ENCODE data around the gene SETDB2.

SETDB2 gene

DNA sequence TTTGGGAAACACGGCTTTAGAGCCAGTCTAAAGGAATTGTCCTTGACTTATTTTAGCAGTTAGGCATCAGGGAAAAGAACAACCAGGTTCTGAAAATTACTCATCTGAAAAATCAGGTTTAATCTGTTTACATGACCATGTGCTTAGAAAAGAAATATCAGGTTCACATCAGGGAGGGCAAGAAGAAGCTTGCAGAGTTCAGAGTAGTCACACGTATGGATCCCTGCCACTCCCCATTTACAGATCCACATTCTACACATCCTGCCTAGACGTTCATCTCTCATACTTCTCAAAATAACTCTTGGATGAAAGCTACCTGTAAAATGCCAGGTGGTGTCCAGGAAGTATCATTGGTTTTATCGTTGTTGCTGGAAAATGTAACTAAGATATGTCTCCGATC, 37.7 kb downstream of the SETDB2 start:
- no peak for DNase-seq

- no peak for DNase-seq
Measured at GRCh38 chr13:49488563-49488962, 44.5 kb downstream of the SETDB2 start.

DNA sequence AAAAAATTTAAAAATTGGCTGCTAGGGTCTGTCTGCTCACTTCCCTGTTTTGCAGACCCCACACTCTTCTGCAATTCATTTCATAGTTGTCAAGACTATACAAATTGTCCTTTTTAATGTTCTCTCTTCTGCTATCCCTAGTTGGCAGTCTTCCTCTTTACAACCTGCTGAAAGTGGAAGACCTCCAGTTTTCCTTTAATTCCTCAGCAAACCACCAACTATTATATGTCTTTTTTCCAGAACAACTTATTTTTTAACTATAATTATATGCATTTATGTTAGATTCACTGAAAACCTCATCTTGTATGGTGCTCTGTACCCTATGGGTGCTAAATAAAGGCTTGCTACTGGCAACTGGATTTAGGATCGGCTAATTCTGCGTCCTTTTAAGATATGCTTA, 50.6 kb downstream of the SETDB2 start:
- DNase-seq = no peak

DNA sequence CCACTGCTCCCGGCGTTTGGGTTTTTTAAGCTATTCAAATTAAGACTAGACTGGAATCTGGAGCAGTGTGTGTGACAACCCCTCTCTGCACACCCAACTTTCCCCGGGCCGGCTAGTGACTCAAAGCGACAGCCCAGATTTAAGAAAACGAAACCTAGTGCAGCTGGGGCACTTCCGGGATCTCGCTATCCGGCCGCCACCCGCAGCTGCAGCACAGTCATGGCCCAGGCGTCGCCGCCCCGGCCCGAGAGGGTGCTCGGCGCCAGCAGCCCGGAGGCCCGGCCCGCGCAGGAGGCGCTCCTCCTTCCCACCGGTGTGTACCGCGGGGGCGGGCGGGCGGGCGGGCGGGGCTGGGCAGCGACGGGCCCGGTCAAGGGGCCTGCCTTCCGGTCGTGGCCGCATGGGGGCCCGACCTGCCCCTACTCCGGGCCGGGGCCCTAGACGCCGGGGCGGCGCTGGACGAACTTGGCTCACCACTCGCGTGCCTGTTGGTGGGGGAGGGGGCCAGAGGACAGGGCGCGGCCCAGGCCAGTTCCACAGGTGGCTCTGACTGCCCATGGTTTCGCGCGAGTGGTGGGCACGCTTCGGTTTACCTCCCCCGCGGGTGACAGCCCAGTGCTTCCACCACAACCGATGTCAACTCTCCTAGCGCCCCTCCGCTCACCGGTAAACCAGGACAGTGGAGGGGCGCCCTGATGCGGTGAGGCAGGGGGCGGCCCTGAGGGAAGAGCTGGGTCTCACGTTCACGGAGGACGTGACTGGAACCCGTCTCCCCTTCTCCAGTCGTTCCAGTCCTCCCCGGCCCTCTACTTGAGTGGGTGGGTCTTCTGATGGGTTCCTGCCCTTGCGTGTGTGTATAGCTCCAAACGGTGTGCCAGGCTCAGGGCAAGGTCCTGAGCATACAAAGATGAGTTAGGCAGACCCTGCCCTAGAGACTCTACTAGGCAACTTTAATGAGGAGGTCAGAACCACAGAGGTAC, 52.0 kb downstream of the SETDB2 start, which contains the start of gene PHF11:
TSS of gene PHF11 (plus strand) at position 171 of the 980 bp plus-strand sequence. CDS start at position 220, 49 bp downstream.
- peak; percentile 88 for DNase-seq

- peak; percentile 74 for DNase-seq
Measured at GRCh38 chr13:49496837-49497236, 52.8 kb downstream of the SETDB2 start.

- DNase-seq = peak; percentile 36
Measured at GRCh38 chr13:49497272-49497671, 53.2 kb downstream of the SETDB2 start.

DNA sequence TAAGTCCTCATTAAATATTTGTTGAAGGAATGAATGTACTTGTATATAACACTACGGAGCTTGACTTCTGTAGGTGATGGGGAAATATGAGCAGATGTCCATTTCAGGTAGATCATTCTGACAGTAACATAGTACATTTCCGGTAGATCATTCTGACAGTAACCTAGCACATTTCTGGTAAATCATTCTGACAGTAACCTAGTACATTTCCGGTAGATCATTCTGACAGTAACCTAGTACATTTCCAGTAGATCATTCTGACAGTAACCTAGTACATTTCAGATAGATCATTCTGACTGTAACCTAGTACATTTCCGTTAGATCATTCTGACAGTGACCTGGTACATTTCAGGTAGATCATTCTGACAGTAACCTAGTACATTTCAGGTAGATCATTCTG, 54.1 kb downstream of the SETDB2 start:
- no peak for DNase-seq

DNA sequence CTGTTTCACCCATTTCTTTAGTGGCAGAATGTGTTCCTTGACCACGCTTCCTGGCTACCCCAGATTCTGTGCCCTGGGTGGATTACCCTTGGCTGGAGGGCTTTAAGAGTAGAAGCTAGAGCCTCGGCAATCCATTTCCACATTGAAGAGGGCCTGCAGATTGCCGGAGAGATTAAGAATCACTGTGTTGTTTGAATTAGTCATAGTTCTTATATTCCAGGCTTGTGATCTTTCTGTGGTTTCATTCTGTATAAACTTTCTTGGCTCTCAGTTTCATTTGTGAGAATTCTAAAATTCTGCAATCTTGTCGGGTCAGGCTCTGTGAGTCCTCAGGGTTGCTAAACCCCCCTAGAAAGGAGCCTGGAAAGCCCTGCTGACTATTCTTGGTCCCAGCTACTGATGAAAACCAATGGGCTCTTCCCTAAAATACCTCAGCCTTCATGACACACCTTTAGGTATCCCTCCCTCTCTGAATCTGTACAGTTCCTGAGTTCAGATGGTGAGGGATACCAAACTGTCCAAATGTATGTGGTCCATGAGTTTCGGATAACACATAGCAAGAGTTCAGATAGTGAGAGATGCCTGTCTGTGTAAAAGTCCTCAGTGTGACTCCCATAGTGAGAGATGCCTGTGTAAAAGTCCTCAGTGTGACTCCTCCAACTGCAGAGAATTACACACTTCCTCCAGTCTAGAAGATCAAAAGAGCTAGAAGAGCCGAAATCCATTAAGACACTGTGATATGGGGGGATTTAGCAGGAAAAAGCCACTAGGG, 56.0 kb downstream of the SETDB2 start:
- DNase-seq = no peak

DNA sequence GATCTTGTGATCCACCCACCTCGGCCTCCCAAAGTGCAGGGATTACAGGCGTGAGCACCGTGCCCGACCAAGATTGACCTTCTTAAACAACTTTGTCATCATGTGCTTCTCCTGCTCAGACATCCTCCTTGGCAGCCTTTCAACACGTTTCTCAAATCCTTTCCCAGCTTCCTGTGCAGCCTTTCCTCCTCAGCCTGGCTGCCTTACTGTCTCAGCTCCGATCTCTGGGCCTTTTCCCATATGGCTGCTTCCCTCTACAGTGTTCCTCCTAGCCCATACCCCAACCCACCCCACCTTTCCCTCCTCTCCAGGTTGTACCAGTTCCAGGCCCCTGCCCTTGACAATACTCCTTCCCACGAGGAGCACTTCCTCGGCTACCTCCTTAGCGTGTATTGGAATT, 58.9 kb downstream of the SETDB2 start:
- DNase-seq = no peak

- no peak for DNase-seq
Measured at GRCh38 chr13:49503951-49504350, 59.9 kb downstream of the SETDB2 start.

- no peak for DNase-seq
Measured at GRCh38 chr13:49512578-49512977, 68.5 kb downstream of the SETDB2 start.

DNA sequence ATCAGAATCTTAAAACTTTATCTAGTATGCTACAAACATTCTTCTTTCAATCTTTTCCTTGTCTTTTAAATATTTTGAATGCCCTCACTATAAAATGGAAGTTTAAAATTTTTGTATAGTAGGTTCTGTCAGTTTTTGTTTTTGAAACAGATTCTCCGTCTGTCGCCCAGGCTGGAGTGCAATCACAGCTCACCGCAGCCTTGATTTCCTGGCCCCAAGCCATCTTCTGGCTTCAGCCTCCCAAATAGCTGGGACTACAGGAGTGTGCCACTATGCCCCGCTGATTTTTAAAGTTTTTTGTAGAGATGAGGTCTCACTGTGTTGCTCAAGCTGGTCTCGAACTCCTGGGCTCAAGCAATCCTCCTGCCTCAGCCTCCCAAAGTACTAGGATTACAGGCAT, 72.4 kb downstream of the SETDB2 start:
- DNase-seq = no peak

DNA sequence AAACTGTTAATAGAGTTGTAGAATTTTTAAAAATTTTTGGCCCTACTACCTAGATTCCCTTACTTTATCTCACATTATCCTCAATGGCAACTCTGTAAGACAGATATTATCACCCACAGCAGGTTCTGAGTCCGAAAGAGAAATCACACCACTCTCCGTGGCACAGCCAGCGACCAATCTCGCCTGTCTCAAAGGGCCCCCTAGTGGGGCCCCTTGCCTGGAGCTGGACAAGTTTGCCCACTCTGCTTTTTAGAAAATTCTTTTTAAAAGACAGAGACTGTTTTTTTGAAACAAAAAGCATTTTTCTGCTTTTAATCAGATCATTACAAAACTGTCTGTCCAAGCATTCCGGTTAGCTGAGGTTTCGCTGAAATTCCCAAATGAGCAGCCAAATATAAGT, 73.4 kb downstream of the SETDB2 start:
- DNase-seq = no peak

DNA sequence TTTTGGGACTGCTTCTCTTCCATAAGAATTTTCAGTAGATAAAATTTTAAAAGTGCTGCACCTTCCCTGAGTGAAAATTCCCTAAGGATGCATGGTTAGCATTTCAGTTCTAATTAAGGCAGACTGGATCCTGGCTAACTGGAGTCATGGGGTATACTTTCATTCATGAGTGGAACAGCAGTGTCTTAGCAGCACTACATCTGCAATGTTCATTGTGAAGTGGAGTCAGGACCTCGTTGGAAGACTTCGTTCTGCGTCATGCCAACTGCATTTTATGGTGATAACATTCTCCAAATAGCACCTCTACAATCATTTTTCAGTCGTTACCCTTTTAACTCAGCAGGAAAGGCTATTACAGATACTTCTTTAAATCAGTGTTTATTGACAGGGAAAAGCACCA, 77.2 kb downstream of the SETDB2 start:
- DNase-seq = no peak

- DNase-seq = no peak
Measured at GRCh38 chr13:49524740-49525501, 80.8 kb downstream of the SETDB2 start.

GRCh38 chr13:49527123-49527522, 83.0 kb downstream of the SETDB2 start:
- DNase-seq = no peak

GRCh38 chr13:49528161-49528560, 84.1 kb downstream of the SETDB2 start:
- no peak for DNase-seq

DNA sequence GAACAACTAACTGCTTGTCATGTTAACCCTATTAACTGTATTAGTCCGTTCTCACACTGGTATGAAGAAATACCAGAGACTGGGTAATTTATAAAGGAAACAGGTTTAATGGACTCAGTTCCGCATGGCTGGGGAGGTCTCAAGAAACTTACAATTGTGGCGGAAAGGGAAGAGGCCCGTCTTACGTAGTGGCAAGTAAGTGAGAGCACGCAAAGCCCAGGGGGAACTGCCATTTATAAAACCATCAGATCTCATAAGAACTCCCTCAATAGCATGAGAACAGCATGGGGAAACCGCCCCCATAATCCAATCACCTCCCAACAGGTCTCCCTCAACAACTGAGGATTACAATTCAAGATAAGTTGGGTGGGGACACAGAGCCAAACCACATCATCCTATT, 86.4 kb downstream of the SETDB2 start:
- no peak for DNase-seq

- DNase-seq = no peak
Measured at GRCh38 chr13:49532593-49532992, 88.5 kb downstream of the SETDB2 start.

DNA sequence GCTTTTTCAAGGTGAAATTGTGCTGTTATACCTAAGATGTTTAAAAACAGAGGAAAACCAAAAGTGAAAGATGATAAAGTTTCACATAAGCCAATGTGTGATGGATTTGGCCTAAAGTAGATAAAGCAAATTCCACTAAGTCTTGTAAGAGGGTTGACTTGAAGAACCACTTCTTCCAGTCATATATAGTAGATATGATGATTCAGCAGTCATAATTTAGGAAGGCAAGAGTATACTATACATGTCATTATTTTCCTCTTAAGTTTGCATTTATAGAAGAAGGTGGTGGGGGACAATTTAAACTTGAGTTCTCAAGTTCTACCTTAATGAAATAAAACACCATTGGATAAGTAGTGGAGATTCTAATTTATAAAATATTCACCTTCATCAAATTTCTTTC, 88.9 kb downstream of the SETDB2 start:
- no peak for DNase-seq

DNA sequence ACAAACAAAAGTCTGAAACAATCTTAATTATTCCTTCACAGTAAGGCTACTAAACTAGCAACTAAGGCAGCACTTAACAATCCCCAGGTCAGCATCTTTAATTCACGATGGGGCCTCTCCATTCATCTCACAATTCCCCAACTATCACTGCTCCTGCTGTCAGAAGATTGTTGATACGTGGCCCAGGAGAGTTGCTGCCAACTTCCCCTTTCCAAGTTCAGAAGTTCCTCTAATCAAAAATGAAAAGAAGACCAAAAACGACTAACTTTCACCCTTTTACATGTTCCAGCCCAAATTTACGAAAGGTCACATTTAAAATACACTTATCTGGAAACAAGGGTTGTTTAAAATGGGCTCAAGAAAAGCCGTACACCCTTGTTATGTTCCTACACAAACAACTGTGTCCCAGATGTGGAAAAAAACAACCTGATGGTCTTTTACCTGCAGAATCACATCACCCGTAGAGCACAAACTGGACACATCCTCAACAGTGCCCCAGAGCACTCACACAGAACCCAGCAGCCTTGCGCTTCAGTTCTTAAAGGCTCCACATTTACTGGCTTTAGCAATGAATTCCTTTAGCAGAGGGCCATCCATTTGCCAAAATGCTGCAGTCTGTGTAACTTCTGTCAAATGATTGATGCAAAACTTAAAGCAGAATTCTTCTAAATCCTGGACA, 89.7 kb downstream of the SETDB2 start:
- no peak for DNase-seq

- no peak for DNase-seq
Measured at GRCh38 chr13:49536144-49536873, 92.2 kb downstream of the SETDB2 start.

Measured in stimulated activated CD8-positive, alpha-beta memory T cell treated with anti-CD3 and anti-CD28 coated beads, Interleukin-4, amount 100 ng/mL, for 48 hours (primary cell).